Fibroblast of skin of scalp (primary cell): ENCODE data around the gene MAST2.
"Not testable (repeated sequence)": the region's sequence is repeated elsewhere in the genome, so short reads cannot be mapped to it uniquely, and the experiment has no call there.

Experiments used
- DNase-seq: peaks from one replicate; pipeline ENCODE4 v3.0.0-alpha.2; 2013

The MAST2 gene

GRCh38 chr1:45945426-45945825, 142.0 kb downstream of the MAST2 start:
- peak; percentile 50 for DNase-seq

- not testable (repeated sequence) for DNase-seq
Observed at GRCh38 chr1:45949462-45949861, 146.1 kb downstream of the MAST2 start.

- peak; percentile 20 for DNase-seq
Observed at GRCh38 chr1:45952072-45952471, 148.7 kb downstream of the MAST2 start.

- DNase-seq: peak; percentile 50
Observed at GRCh38 chr1:45953934-45954847, 150.8 kb downstream of the MAST2 start.

GRCh38 chr1:45957684-45958083, 154.3 kb downstream of the MAST2 start:
- no peak for DNase-seq

- no peak for DNase-seq
Observed at GRCh38 chr1:45958317-45958716, 154.9 kb downstream of the MAST2 start.

- no peak for DNase-seq
Observed at GRCh38 chr1:45960930-45961715, 157.7 kb downstream of the MAST2 start.

GRCh38 chr1:45961936-45962335, 158.5 kb downstream of the MAST2 start:
- DNase-seq: not testable (repeated sequence)

- DNase-seq: no peak
Observed at GRCh38 chr1:45968941-45969666, 165.7 kb downstream of the MAST2 start.

- no peak for DNase-seq
Observed at GRCh38 chr1:45969866-45970265, 166.5 kb downstream of the MAST2 start.

- DNase-seq: no peak
Observed at GRCh38 chr1:45971335-45971734, 167.9 kb downstream of the MAST2 start.

- no peak for DNase-seq
Observed at GRCh38 chr1:45971922-45972531, 168.6 kb downstream of the MAST2 start.

- no peak for DNase-seq
Observed at GRCh38 chr1:45972621-45973020, 169.2 kb downstream of the MAST2 start.

- no peak for DNase-seq
Observed at GRCh38 chr1:45973121-45973520, 169.7 kb downstream of the MAST2 start.

- DNase-seq: no peak
Observed at GRCh38 chr1:45974541-45975269, 171.3 kb downstream of the MAST2 start.

- no peak for DNase-seq
Observed at GRCh38 chr1:45976623-45977022, 173.2 kb downstream of the MAST2 start.

GRCh38 chr1:45979074-45979777, 175.8 kb downstream of the MAST2 start:
- no peak for DNase-seq

GRCh38 chr1:45979778-45980176, 176.4 kb downstream of the MAST2 start:
- DNase-seq: no peak

GRCh38 chr1:45982359-45982758, 178.9 kb downstream of the MAST2 start:
- DNase-seq: no peak

GRCh38 chr1:45983967-45984366, 180.6 kb downstream of the MAST2 start:
- DNase-seq: no peak

- no peak for DNase-seq
Observed at GRCh38 chr1:45987204-45987603, 183.8 kb downstream of the MAST2 start.
